ENCODE results near the gene CRIP2. TPM values are rescaled to one million over a fixed set of nuclear protein-coding genes. Genes with fewer than 3 reads are reported as not detected.

The CRIP2 gene
- total and polyA plus RNA-seq, 7 experiments from 2014 or later, result 0.65 to 180 (median 21.1) TPM

DNA sequence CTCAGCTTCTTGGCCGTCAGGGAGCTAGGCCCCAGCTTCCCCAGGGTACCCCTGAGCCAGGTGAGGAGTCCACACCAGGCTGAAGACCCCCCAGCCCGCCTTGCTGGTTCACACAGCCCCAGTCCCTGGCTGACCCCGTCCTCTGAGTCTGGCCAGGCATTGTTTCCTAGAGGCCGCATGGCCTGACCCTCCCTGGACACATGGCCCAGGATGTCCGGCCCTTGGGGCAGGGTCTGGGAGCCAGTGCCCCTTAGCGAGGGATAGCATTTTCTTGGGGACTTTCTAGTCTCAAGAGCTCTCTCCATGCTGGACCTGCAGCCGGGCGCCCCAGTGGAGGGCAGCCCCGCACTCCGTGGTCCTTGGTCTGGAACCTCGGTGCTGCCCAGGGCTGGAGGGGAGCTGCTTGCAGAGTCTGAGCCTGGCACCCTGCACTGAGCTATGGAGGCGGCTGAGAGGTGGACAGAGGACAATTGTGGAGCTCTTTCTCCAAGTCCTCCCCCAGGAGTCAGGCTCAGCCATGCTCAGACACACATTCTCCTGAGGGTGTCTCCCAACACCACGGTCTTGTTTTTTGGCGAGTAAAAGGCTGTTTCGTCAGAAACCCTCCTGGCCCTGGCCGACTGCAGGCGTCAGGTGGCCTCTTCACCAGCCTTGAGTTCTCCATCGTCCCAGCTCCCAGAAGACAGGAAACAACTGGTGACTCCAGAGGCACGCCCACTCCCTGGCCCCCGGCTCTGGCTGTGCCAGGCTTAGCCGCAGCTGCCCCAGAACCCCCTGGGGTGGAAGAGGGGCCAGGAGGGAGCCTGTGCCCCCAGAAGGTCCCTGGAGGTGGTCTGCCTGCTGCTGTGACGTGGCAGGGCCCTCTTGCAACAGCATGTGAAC, 17.6 kb upstream of the CRIP2 start:
- Mint-ChIP-seq H3K9me3 (no peaks in the 10 kb centered on the region), H3K27ac (no peak overlapping the region), H3K4me1 (peaks cover 0 to 2% (median 0%) of the 10 kb centered on the region in 7 donors), H3K36me3 (peaks cover 0 to 21% (median 3%) of the 10 kb centered on the region in 5 donors), H3K4me3 (no peak overlapping the region), H3K27me3 (no peaks in the 10 kb centered on the region)
- Histone ChIP-seq H3K27me3 (ENCODE audit: control insufficient read depth in 2 of 2, insufficient read depth in 2 of 2, low read length in 2 of 2) (no peaks in the 10 kb centered on the region), H3K4me1 (ENCODE audit: control insufficient read depth in 2 of 2, insufficient read depth in 2 of 2, low read length in 2 of 2) (no peaks in the 10 kb centered on the region), H3K27ac (ENCODE audit: low read depth, low read length) (no peak overlapping the region), H3K36me3 (ENCODE audit: control insufficient read depth in 2 of 3, insufficient read depth in 3 of 3, low read length in 3 of 3) (peaks cover 0 to 76% (median 0%) of the 10 kb centered on the region in 3 experiments), H3K4me3 (ENCODE audit: low read length) (no peak overlapping the region), H3K9me3 (ENCODE audit: control insufficient read depth in 2 of 3, low read length in 3 of 3) (no peaks in the 10 kb centered on the region)
- intact Hi-C loops (cut with micrococcal nuclease), result no loop called here
- no peak for ATAC-seq
- ChIA-PET POLR2A (interaction anchor here (0.9 kb wide), 1 partner anchor 10 kb away, joined by 3 read pairs; no protein-coding TSS in a partner anchor), CTCF (interaction anchor here (0.5 to 2.1 kb wide), 3 partner anchors 18 to 33 kb away, joined by 3 to 10 read pairs (median 3); no protein-coding TSS in a partner anchor)
- DNase-seq, result no peak

- Histone ChIP-seq H3K36me3 (ENCODE audit: control insufficient read depth in 2 of 3, insufficient read depth in 3 of 3, low read length in 3 of 3) (peaks cover 0 to 70% (median 0%) of the 10 kb centered on the region in 3 experiments), H3K4me1 (ENCODE audit: control insufficient read depth in 2 of 2, insufficient read depth in 2 of 2, low read length in 2 of 2) (no peaks in the 10 kb centered on the region), H3K4me3 (ENCODE audit: low read length) (no peak overlapping the region), H3K9me3 (ENCODE audit: control insufficient read depth in 2 of 3, low read length in 3 of 3) (no peaks in the 10 kb centered on the region), H3K27me3 (ENCODE audit: control insufficient read depth in 2 of 2, insufficient read depth in 2 of 2, low read length in 2 of 2) (no peaks in the 10 kb centered on the region), H3K27ac (ENCODE audit: low read depth, low read length) (no peak overlapping the region)
- intact Hi-C loops (cut with micrococcal nuclease), result no loop called here
- DNase-seq (no peak), ATAC-seq (no peak)
- H3K9me3 Mint-ChIP-seq, result no peaks in the 10 kb centered on the region
- CTCF ChIA-PET, result interaction anchor here (2.1 kb wide), 1 partner anchor 32 kb away, joined by 10 read pairs; no protein-coding TSS in a partner anchor
- H3K4me3 Mint-ChIP-seq, result no peak overlapping the region
- no peak overlapping the region for H3K27ac Mint-ChIP-seq
- no peaks in the 10 kb centered on the region for H3K27me3 Mint-ChIP-seq
- H3K4me1 Mint-ChIP-seq, result peaks cover 0 to 2% (median 0%) of the 10 kb centered on the region in 7 donors
- peaks cover 0 to 14% (median 3%) of the 10 kb centered on the region in 5 donors for H3K36me3 Mint-ChIP-seq
- POLR2A ChIA-PET, result no interaction called here
These were observed 16.6 kb upstream of the CRIP2 start for GRCh38 chr14:105458010-105458409.

DNA sequence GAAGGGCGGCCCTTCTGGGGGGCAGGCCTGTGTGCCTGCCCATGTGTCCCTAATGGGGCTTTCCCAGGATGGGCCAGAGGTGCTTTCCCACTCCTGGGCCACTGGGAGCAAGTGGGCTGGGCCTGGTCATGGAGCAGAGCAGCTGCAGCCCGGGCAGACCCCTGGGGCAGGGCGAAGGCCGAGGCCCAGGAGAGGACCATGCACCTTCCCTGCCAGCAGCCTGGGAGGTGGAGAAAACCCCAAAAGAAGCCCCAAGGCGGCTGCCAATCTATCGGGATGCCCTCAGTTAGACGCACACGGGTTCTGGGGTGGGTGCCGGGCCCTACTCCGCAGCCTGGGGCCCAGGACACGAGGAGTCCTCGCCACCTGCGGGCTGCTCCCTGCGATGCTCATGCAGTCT, 16.1 kb upstream of the CRIP2 start:
- Histone ChIP-seq H3K4me3 (ENCODE audit: low read length) (no peak overlapping the region), H3K4me1 (ENCODE audit: control insufficient read depth in 2 of 2, insufficient read depth in 2 of 2, low read length in 2 of 2) (no peaks in the 10 kb centered on the region), H3K27me3 (ENCODE audit: control insufficient read depth in 2 of 2, insufficient read depth in 2 of 2, low read length in 2 of 2) (no peaks in the 10 kb centered on the region), H3K9me3 (ENCODE audit: control insufficient read depth in 2 of 3, low read length in 3 of 3) (no peaks in the 10 kb centered on the region), H3K36me3 (ENCODE audit: control insufficient read depth in 2 of 3, insufficient read depth in 3 of 3, low read length in 3 of 3) (peaks cover 0 to 72% (median 2%) of the 10 kb centered on the region in 3 experiments), H3K27ac (ENCODE audit: low read depth, low read length) (no peak overlapping the region)
- ATAC-seq (no peak), DNase-seq (no peak)
- Mint-ChIP-seq H3K9me3 (no peaks in the 10 kb centered on the region), H3K4me1 (peaks cover 0 to 2% (median 0%) of the 10 kb centered on the region in 7 donors), H3K4me3 (no peak overlapping the region), H3K27me3 (no peaks in the 10 kb centered on the region), H3K36me3 (peaks cover 0 to 15% (median 4%) of the 10 kb centered on the region in 5 donors), H3K27ac (no peak overlapping the region)
- POLR2A ChIA-PET, result no interaction called here
- intact Hi-C loops (cut with micrococcal nuclease), result no loop called here
- CTCF ChIA-PET, result no interaction called here

- intact Hi-C loops (cut with micrococcal nuclease), result no loop called here
- Histone ChIP-seq H3K4me1 (ENCODE audit: control insufficient read depth in 2 of 2, insufficient read depth in 2 of 2, low read length in 2 of 2) (no peaks in the 10 kb centered on the region), H3K27ac (ENCODE audit: low read depth, low read length) (no peak overlapping the region), H3K9me3 (ENCODE audit: control insufficient read depth in 2 of 3, low read length in 3 of 3) (no peaks in the 10 kb centered on the region), H3K4me3 (ENCODE audit: low read length) (no peak overlapping the region), H3K36me3 (ENCODE audit: control insufficient read depth in 2 of 3, insufficient read depth in 3 of 3, low read length in 3 of 3) (peaks cover 0 to 71% (median 4%) of the 10 kb centered on the region in 3 experiments), H3K27me3 (ENCODE audit: control insufficient read depth in 2 of 2, insufficient read depth in 2 of 2, low read length in 2 of 2) (no peaks in the 10 kb centered on the region)
- Mint-ChIP-seq H3K9me3 (no peaks in the 10 kb centered on the region), H3K36me3 (peaks cover 0 to 15% (median 4%) of the 10 kb centered on the region in 5 donors), H3K27me3 (no peaks in the 10 kb centered on the region), H3K27ac (no peak overlapping the region), H3K4me1 (peaks cover 0 to 2% (median 0%) of the 10 kb centered on the region in 7 donors), H3K4me3 (no peak overlapping the region)
- CTCF ChIA-PET, result no interaction called here
- ATAC-seq (no peak), DNase-seq (no peak)
- POLR2A ChIA-PET, result no interaction called here
These were observed 14.5 kb upstream of the CRIP2 start for GRCh38 chr14:105460116-105460515.

DNA sequence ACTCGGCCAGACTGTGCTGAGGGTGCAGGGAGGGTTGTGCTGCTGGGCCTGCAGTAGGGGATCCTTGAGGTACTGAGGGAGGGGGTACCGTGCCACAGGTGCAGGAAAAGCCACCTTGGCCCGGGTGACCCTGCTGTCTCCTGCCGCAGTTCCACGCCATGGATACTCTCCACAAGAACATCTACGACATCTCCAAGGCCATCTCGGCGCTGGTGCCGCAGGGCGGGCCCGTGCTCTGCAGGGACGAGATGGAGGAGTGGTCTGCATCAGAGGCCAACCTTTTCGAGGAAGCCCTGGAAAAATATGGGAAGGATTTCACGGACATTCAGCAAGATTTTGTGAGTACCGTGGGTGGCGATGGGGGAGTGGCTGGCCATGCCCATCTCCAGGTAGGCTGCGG, 14.0 kb upstream of the CRIP2 start:
- H3K27me3 Mint-ChIP-seq, result no peaks in the 10 kb centered on the region
- intact Hi-C loops (cut with micrococcal nuclease), result no loop called here
- no peaks in the 10 kb centered on the region for H3K9me3 ChIP-seq (ENCODE audit: control insufficient read depth in 2 of 3, low read length in 3 of 3)
- H3K27me3 ChIP-seq (ENCODE audit: control insufficient read depth in 2 of 2, insufficient read depth in 2 of 2, low read length in 2 of 2), result no peaks in the 10 kb centered on the region
- no peak overlapping the region for H3K27ac Mint-ChIP-seq
- POLR2A ChIA-PET, result no interaction called here
- no peaks in the 10 kb centered on the region for H3K4me1 ChIP-seq (ENCODE audit: control insufficient read depth in 2 of 2, insufficient read depth in 2 of 2, low read length in 2 of 2)
- H3K36me3 Mint-ChIP-seq, result peaks cover 0 to 11% (median under 1%) of the 10 kb centered on the region in 5 donors
- DNase-seq (no peak), ATAC-seq (no peak)
- no peaks in the 10 kb centered on the region for H3K9me3 Mint-ChIP-seq
- no peak overlapping the region for H3K27ac ChIP-seq (ENCODE audit: low read depth, low read length)
- H3K36me3 ChIP-seq (ENCODE audit: control insufficient read depth in 2 of 3, insufficient read depth in 3 of 3, low read length in 3 of 3), result peaks cover 0 to 71% (median 4%) of the 10 kb centered on the region in 3 experiments
- H3K4me3 ChIP-seq (ENCODE audit: low read length), result no peak overlapping the region
- H3K4me1 Mint-ChIP-seq, result peaks cover 0 to under 1% (median 0%) of the 10 kb centered on the region in 7 donors
- H3K4me3 Mint-ChIP-seq, result no peak overlapping the region
- CTCF ChIA-PET, result no interaction called here

DNA sequence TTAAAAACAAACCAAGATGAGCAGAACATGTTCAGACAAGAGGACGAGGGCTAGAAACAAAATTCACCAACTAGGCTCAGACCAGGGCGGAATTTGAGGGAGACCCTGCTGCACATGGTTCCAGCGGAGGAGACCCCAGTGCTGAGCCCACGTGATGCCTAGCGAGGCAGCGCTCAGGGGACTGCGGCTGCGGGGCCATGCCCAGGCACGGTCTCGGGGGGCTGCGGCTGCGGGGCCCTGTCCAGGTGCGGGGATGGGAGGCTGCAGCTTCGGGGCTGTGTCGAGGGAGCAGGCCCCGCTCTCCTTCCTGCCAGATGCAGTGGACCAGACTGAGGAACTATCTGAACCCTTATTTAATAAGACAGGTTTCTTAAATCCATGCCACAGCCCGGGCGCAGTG, 12.7 kb upstream of the CRIP2 start:
- H3K4me3 ChIP-seq (ENCODE audit: low read length), result no peak overlapping the region
- ChIA-PET CTCF (interaction anchor here (1.0 kb wide), 1 partner anchor 20 kb away, joined by 3 read pairs; no protein-coding TSS in a partner anchor), POLR2A (no interaction called here)
- H3K27ac ChIP-seq (ENCODE audit: low read depth, low read length), result no peak overlapping the region
- Mint-ChIP-seq H3K4me3 (no peak overlapping the region), H3K9me3 (no peaks in the 10 kb centered on the region), H3K27me3 (no peaks in the 10 kb centered on the region), H3K27ac (no peak overlapping the region), H3K4me1 (no peaks in the 10 kb centered on the region), H3K36me3 (peaks cover 0 to 11% (median 0%) of the 10 kb centered on the region in 5 donors)
- ATAC-seq, result no peak
- DNase-seq, result no peak
- no peaks in the 10 kb centered on the region for H3K9me3 ChIP-seq (ENCODE audit: control insufficient read depth in 2 of 3, low read length in 3 of 3)
- peaks cover 0 to 69% (median 4%) of the 10 kb centered on the region in 3 experiments for H3K36me3 ChIP-seq (ENCODE audit: control insufficient read depth in 2 of 3, insufficient read depth in 3 of 3, low read length in 3 of 3)
- intact Hi-C loops (cut with micrococcal nuclease), result no loop called here
- H3K27me3 ChIP-seq (ENCODE audit: control insufficient read depth in 2 of 2, insufficient read depth in 2 of 2, low read length in 2 of 2), result no peaks in the 10 kb centered on the region
- H3K4me1 ChIP-seq (ENCODE audit: control insufficient read depth in 2 of 2, insufficient read depth in 2 of 2, low read length in 2 of 2), result no peaks in the 10 kb centered on the region

Measured in naive thymus-derived CD4-positive, alpha-beta T cell (primary cell).